Measurements from ENCODE around the gene NELFE.

GRCh38 chr6:31963921-31964320 lies 5.2 kb upstream of the NELFE start:
- TF ChIP-seq EZH2 (IDR thresholded peaks at IDR 0.05; ENCODE audit: insufficient read depth, low read length) (no peak), CTCF (IDR thresholded peaks at IDR 0.05; ENCODE audit: insufficient read depth, low read depth, low read length) (no peak)

All from astrocyte (in vitro differentiated cells and primary cell).